ENCODE measurements around the gene NELFE. TPM values are rescaled to one million over a fixed set of nuclear protein-coding genes. Genes with fewer than 3 reads are reported as not detected.

Gene NELFE
- total RNA-seq, 2 donors from 2014 or later: 50.3 to 55.6 TPM

- peak overlapping the region; percentile 40 to 49 for H3K9ac ChIP-seq (ENCODE audit: low read depth in 2 of 2, low read length in 2 of 2)
- no peaks in the 10 kb centered on the region for H3K36me3 ChIP-seq
- DNase-seq: no peak
- H3K27me3 ChIP-seq: no peaks in the 10 kb centered on the region
- H3K27ac ChIP-seq: no peak overlapping the region
- TF ChIP-seq CTCF (IDR thresholded peaks at IDR 0.05): no peak
- intact Hi-C loops (cut with DNase I): no loop called here
- no peaks in the 10 kb centered on the region for H3K4me1 ChIP-seq
- H3K4me3 ChIP-seq: peak overlapping the region; percentile 4
- H3K9me3 ChIP-seq: no peaks in the 10 kb centered on the region
Observed at GRCh38 chr6:31927863-31928671, 30.7 kb downstream of the NELFE start.

GRCh38 chr6:31927242-31927862 is 31.4 kb downstream of the NELFE start, which contains the start of gene C2:
TSS of gene C2 (plus strand) at chr6:31927717. CDS start at chr6:31927753, 36 bp downstream.
- no peak for DNase-seq
- TF ChIP-seq CTCF (IDR thresholded peaks at IDR 0.05): no peak
- peak within 1 kb of the TSS; percentile 4 for H3K4me3 ChIP-seq
- intact Hi-C loops (cut with DNase I): no loop called here
- no peaks in the 10 kb centered on the region for H3K4me1 ChIP-seq
- no peaks in the 10 kb centered on the region for H3K27me3 ChIP-seq
- peak within 1 kb of the TSS; percentile 40 to 49 for H3K9ac ChIP-seq (ENCODE audit: low read depth in 2 of 2, low read length in 2 of 2)
- no peak within 1 kb of the TSS for H3K27ac ChIP-seq
- H3K36me3 ChIP-seq: no peaks in the 10 kb centered on the region
- H3K9me3 ChIP-seq: no peaks in the 10 kb centered on the region

GRCh38 chr6:31922942-31923341 is 35.8 kb downstream of the NELFE start:
- intact Hi-C loops (cut with DNase I): no loop called here
- DNase-seq: no peak

GRCh38 chr6:31920811-31921210 is 38.0 kb downstream of the NELFE start:
- H3K27me3 ChIP-seq: no peaks in the 10 kb centered on the region

More at GRCh38 chr6:31922942-31923341, 35.8 kb downstream of the NELFE start:
- Histone ChIP-seq H3K4me1 (no peaks in the 10 kb centered on the region), H3K36me3 (no peaks in the 10 kb centered on the region), H3K9me3 (no peaks in the 10 kb centered on the region), H3K27ac (no peak overlapping the region), H3K9ac (ENCODE audit: low read depth in 2 of 2, low read length in 2 of 2) (no peak overlapping the region), H3K27me3 (no peaks in the 10 kb centered on the region), H3K4me3 (no peak overlapping the region)
- no peak for TF ChIP-seq CTCF (IDR thresholded peaks at IDR 0.05)

More at GRCh38 chr6:31920811-31921210, 38.0 kb downstream of the NELFE start:
- Histone ChIP-seq H3K9ac (ENCODE audit: low read depth in 2 of 2, low read length in 2 of 2) (no peak overlapping the region), H3K27ac (no peak overlapping the region), H3K36me3 (no peaks in the 10 kb centered on the region), H3K9me3 (no peaks in the 10 kb centered on the region), H3K4me3 (no peak overlapping the region), H3K4me1 (no peaks in the 10 kb centered on the region)
- no peak for TF ChIP-seq CTCF (IDR thresholded peaks at IDR 0.05)
- no peak for DNase-seq
- intact Hi-C loops (cut with DNase I): no loop called here
